Measurements from ENCODE around the gene COL6A1.

GRCh38 chr21:46012154-46012553, 30.6 kb downstream of the COL6A1 start:
- TF ChIP-seq GABPA (IDR thresholded peaks at IDR 0.05; ENCODE audit: low read depth): no peak
- no peak for TF ChIP-seq POLR2AphosphoS5 (IDR thresholded peaks at IDR 0.05; ENCODE audit: low read depth, low read length)
- TF ChIP-seq MAX (IDR thresholded peaks at IDR 0.05; ENCODE audit: low read depth): no peak
- TF ChIP-seq CTCF (IDR thresholded peaks at IDR 0.05): no peak
- TF ChIP-seq JUND (IDR thresholded peaks at IDR 0.05): no peak
- no peak for TF ChIP-seq RAD21 (IDR thresholded peaks at IDR 0.05; ENCODE audit: low read length)
